IMR-90 (cell line): ENCODE measurements around the gene WASHC4. TPM values are rescaled to one million over a fixed set of nuclear protein-coding genes. Genes with fewer than 3 reads are reported as not detected.

Experiments
- ATAC-seq: fragments of 200-7000 bp; cut with Tn5 transposase; 2 replicates; pipeline ENCODE4 v1.9.1; 2020; ENCODE audit warnings: low read depth, mild to moderate bottlenecking, moderate library complexity
- BruUV-seq: library from RNA; stranded (reverse); fragments of 400-500 nt; replicated peaks from 2 replicates; lab custom pipeline; 2021; lab: Mats Ljungman, UMichigan
- CTCF ChIA-PET: fragments of 300-600 bp; formaldehyde crosslinking; extraction: SDS; loops from one replicate; lab custom pipeline; 2021; ENCODE audit warnings: antibody characterized with exemption; lab: Yijun Ruan, JAX
- POLR2A ChIA-PET: fragments of 300-600 bp; sonication (Branson Sonifier 250); formaldehyde crosslinking; loops from one replicate; lab custom pipeline; 2022; ENCODE audit warnings: antibody characterized with exemption; ENCODE audit not compliant: unreplicated experiment; lab: Charles Lee
- DNase-seq: peaks from one replicate; pipeline ENCODE4 v3.0.0; 2013
- H2AFZ ChIP-seq: replicated peaks from 2 replicates; pipeline ENCODE3; 2013; ENCODE audit warnings: low read length, mild to moderate bottlenecking; ENCODE audit not compliant: poor library complexity
- H2AK5ac ChIP-seq: 2 replicates; pipeline ENCODE4 v1.6.1; 2013; ENCODE audit warnings: low read depth, low read length, inconsistent platforms
- H2AK9ac ChIP-seq: replicated peaks from 2 replicates; pipeline ENCODE3; 2013; ENCODE audit warnings: mild to moderate bottlenecking, low read depth, low read length, moderate library complexity; ENCODE audit not compliant: poor library complexity
- H2BK120ac ChIP-seq: 2 replicates; pipeline ENCODE4 v1.6.1; 2013; ENCODE audit warnings: low read depth, low read length, inconsistent platforms
- H2BK15ac ChIP-seq: 3 replicates; pipeline ENCODE4 v1.6.1; 2013; ENCODE audit warnings: low read depth, low read length, inconsistent platforms
- H2BK20ac ChIP-seq: 2 replicates; pipeline ENCODE4 v1.6.1; 2013; ENCODE audit warnings: low read depth, mild to moderate bottlenecking, inconsistent platforms, low read length, moderate library complexity
- H2BK5ac ChIP-seq: 2 replicates; pipeline ENCODE4 v1.6.1; 2013; ENCODE audit warnings: mild to moderate bottlenecking, low read depth, low read length, inconsistent platforms; ENCODE audit not compliant: poor library complexity, severe bottlenecking
- H3K14ac ChIP-seq: replicated peaks from 2 replicates; pipeline ENCODE4 v1.6.1; 2013; ENCODE audit warnings: low read depth, low read length, inconsistent platforms
- H3K18ac ChIP-seq: 2 replicates; pipeline ENCODE4 v1.6.1; 2013; ENCODE audit warnings: low read depth, low read length, control low read depth
- H3K23ac ChIP-seq: 2 replicates; pipeline ENCODE4 v1.6.1; 2013; ENCODE audit warnings: low read depth, low read length, inconsistent platforms
- H3K27ac ChIP-seq: 2 replicates; pipeline ENCODE4 v1.5.1; 2013; ENCODE audit warnings: mild to moderate bottlenecking, control low read depth, low read length; ENCODE audit not compliant: insufficient read depth
- H3K27me3 ChIP-seq: 2 replicates; pipeline ENCODE4 v1.6.1; 2013; ENCODE audit warnings: low read length; ENCODE audit not compliant: control insufficient read depth, insufficient read depth
- H3K36me3 ChIP-seq: 2 replicates; pipeline ENCODE4 v1.6.1; 2013; ENCODE audit warnings: low read length, mixed read lengths; ENCODE audit not compliant: control insufficient read depth, insufficient read depth
- H3K4ac ChIP-seq: 2 replicates; pipeline ENCODE4 v1.6.1; 2013; ENCODE audit warnings: low read depth, low read length, inconsistent platforms
- H3K4me1 ChIP-seq: 2 replicates; pipeline ENCODE4 v1.6.1; 2013; ENCODE audit warnings: low read length, mixed read lengths; ENCODE audit not compliant: control insufficient read depth, insufficient read depth
- H3K4me2 ChIP-seq: 2 replicates; pipeline ENCODE4 v1.6.1; 2013; ENCODE audit warnings: low read depth, mild to moderate bottlenecking, control low read depth, low read length, moderate library complexity
- H3K4me3 ChIP-seq: 2 replicates; pipeline ENCODE4 v1.5.1; 2013; ENCODE audit warnings: low read depth, mild to moderate bottlenecking, control low read depth, low read length, moderate library complexity; ENCODE audit not compliant: insufficient read depth
- H3K56ac ChIP-seq: 2 replicates; pipeline ENCODE4 v1.6.1; 2013; ENCODE audit warnings: low read length, inconsistent platforms; ENCODE audit not compliant: insufficient read depth; ENCODE audit errors: extremely low read depth
- H3K79me1 ChIP-seq, 2 experiments: 2 replicates each; pipeline ENCODE4 v1.6.1; 2013; ENCODE audit warnings: low read length in 2 of 2, inconsistent platforms in 1 of 2, low read depth in 1 of 2
- H3K9ac ChIP-seq: 2 replicates; pipeline ENCODE4 v1.6.1; 2013; ENCODE audit warnings: low read depth, low read length, control low read depth
- H3K9me1 ChIP-seq: 2 replicates; pipeline ENCODE4 v1.6.1; 2013; ENCODE audit warnings: low read length, inconsistent platforms; ENCODE audit not compliant: insufficient read depth
- H3K9me3 ChIP-seq: 2 replicates; pipeline ENCODE4 v1.6.1; 2013; ENCODE audit warnings: low read length; ENCODE audit not compliant: control insufficient read depth, insufficient read depth
- H4K20me1 ChIP-seq: 2 replicates; pipeline ENCODE4 v1.6.1; 2013; ENCODE audit warnings: low read length, inconsistent platforms; ENCODE audit not compliant: insufficient read depth
- H4K5ac ChIP-seq: 2 replicates; pipeline ENCODE4 v1.6.1; 2013; ENCODE audit warnings: mild to moderate bottlenecking, low read depth, low read length, control low read depth
- H4K8ac ChIP-seq, 2 experiments: 2 replicates each; pipeline ENCODE4 v1.6.1; 2013; ENCODE audit warnings: low read depth in 2 of 2, low read length in 2 of 2, control low read depth in 1 of 2, inconsistent platforms in 1 of 2
- H4K91ac ChIP-seq: 2 replicates; pipeline ENCODE4 v1.6.1; 2013; ENCODE audit warnings: low read depth, low read length, inconsistent platforms; ENCODE audit not compliant: insufficient read depth
- BHLHE40 ChIP-seq: fragments of 150-350 bp; IDR thresholded peaks from 2 replicates; pipeline ENCODE4 v1.6.1; 2016; ENCODE audit warnings: mild to moderate bottlenecking, low read depth, low read length
- CEBPB ChIP-seq: IDR thresholded peaks from 2 replicates; pipeline ENCODE4 v1.6.1; 2012; ENCODE audit warnings: low read depth, low read length, improper control_type of control experiment
- CHD1 ChIP-seq: IDR thresholded peaks from 2 replicates; pipeline ENCODE4 v1.6.1; 2012; ENCODE audit warnings: low read depth, low read length, improper control_type of control experiment
- MAFK ChIP-seq: IDR thresholded peaks from 2 replicates; pipeline ENCODE4 v1.6.1; 2012; ENCODE audit warnings: low read depth, low read length, improper control_type of control experiment
- MAZ ChIP-seq: IDR thresholded peaks from 2 replicates; pipeline ENCODE4 v1.6.1; 2012; ENCODE audit warnings: low read depth, mild to moderate bottlenecking, low read length, improper control_type of control experiment, moderate library complexity, borderline replicate concordance
- MXI1 ChIP-seq: IDR thresholded peaks from 2 replicates; pipeline ENCODE4 v1.6.1; 2012; ENCODE audit warnings: low read depth, mild to moderate bottlenecking, low read length, moderate library complexity, borderline replicate concordance
- NFE2L2 ChIP-seq: fragments of 150-350 bp; IDR thresholded peaks from 2 replicates; pipeline ENCODE4 v1.6.1; 2016; ENCODE audit warnings: low read depth, mild to moderate bottlenecking, low read length
- RAD21 ChIP-seq: IDR thresholded peaks from 2 replicates; pipeline ENCODE4 v1.6.1; 2012; ENCODE audit warnings: low read length, improper control_type of control experiment
- RCOR1 ChIP-seq: IDR thresholded peaks from 2 replicates; pipeline ENCODE4 v1.6.1; 2012; ENCODE audit warnings: mild to moderate bottlenecking, low read length, improper control_type of control experiment; ENCODE audit not compliant: insufficient replicate concordance
- RFX5 ChIP-seq: IDR thresholded peaks from 2 replicates; pipeline ENCODE4 v1.8.0; 2012; ENCODE audit warnings: low read depth, mild to moderate bottlenecking, low read length, moderate library complexity
- WGBS, 2 experiments: methylation state at CpG; one replicate each; pipeline versions ENCODE4 v1.1.5 to v1.1.7; 2013; ENCODE audit warnings: missing lambda C conversion rate in 2 of 2; ENCODE audit not compliant: insufficient read length in 1 of 2; ENCODE audit errors: extremely low coverage in 2 of 2; 5-methylcytosine and 5-hydroxymethylcytosine counted together
- dilution Hi-C: fragments of 300-500 bp; cut with HindIII; formaldehyde crosslinking; loops from one replicate; pipeline ENCODE4 v1.14.3; 2018; ENCODE audit warnings: low sequenced_read_pairs; ENCODE audit not compliant: unreplicated experiment
- in situ Hi-C: fragments of 300-500 bp; cut with MboI; formaldehyde crosslinking; loops from 3 replicates; pipeline ENCODE4 v1.14.3; 2019; ENCODE audit warnings: low sequenced_read_pairs, inconsistent platforms, mixed read lengths
- intact Hi-C: fragments of 100-400 bp; cut with micrococcal nuclease; formaldehyde crosslinking; loops from 2 replicates; pipeline ENCODE4 v1.10.0; 2022
- polyA plus RNA-seq, 3 experiments: library from polyadenylated mRNA; depleted of rRNA; stranded (reverse); fragments of >200 nt; gene quantifications; 2 replicates each; pipeline ENCODE4 v1.2.3, GENCODE V29; 2012; ENCODE audit warnings: low replicate concordance in 1 of 3
- total RNA-seq: library from RNA; depleted of rRNA; stranded (reverse); fragments of >200 nt; gene quantifications from 2 replicates; pipeline ENCODE4 v1.2.3, GENCODE V29; 2012
- TF ChIP-seq, protein P1 (sequence below): fragments of 150-350 bp; IDR thresholded peaks from 2 replicates; pipeline ENCODE4 v1.6.1; 2016; ENCODE audit warnings: low read depth, mild to moderate bottlenecking, low read length, moderate library complexity, borderline replicate concordance
- TF ChIP-seq, protein P2 (sequence below): fragments of 150-350 bp; IDR thresholded peaks from 2 replicates; pipeline ENCODE4 v1.6.1; 2017; ENCODE audit warnings: mild to moderate bottlenecking, antibody characterized with exemption, low read length, low read depth

WASHC4 gene
- total and polyA plus RNA-seq, 2 of the 4 experiments (the other 2 are of a cell fraction) = 16.4 to 47.0 TPM

DNA sequence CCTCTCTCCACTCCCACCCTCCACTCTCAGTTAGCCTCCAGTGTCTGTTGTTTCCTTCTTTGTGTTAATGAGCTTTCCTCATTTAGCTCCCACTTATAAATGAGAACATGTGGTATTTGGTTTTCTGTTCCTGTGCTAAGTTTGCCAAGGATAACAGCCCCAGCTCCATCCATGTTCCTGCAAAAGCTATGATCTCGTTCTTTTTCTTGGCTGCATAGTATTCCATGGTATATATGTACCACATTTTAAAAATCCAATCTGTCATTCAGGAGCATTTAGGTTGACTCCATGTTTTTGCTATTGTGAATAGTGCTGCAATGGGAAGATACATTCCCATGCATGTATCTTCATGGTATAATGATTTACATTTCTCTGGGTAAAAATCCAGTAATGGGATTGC is 2.8 kb upstream of the WASHC4 start:
- Histone ChIP-seq H2AK5ac (no peak overlapping the region), H3K27ac (no peak overlapping the region), H2BK120ac (no peak overlapping the region), H4K20me1 (peaks cover 18% of the 10 kb centered on the region; the same call in 1 of the 2 replicates), H3K56ac (no peak overlapping the region), H3K27me3 (no peaks in the 10 kb centered on the region), H4K91ac (no peak overlapping the region), H2AK9ac (no peak overlapping the region), H3K79me1 (peaks cover 4 to 8% of the 10 kb centered on the region in 2 experiments; a peak in 3 of 4 replicates), H4K5ac (no peak overlapping the region), H3K36me3 (no peaks in the 10 kb centered on the region), H3K18ac (no peak overlapping the region), H2BK20ac (no peak overlapping the region), H3K4me1 (peaks cover 5% of the 10 kb centered on the region), H3K4me2 (no peak overlapping the region), H2BK15ac (no peak overlapping the region), H3K4ac (no peak overlapping the region), H3K9me1 (peaks cover 3% of the 10 kb centered on the region; the same call in 1 of the 2 replicates), H3K23ac (no peak overlapping the region), H2BK5ac (no peak overlapping the region), H2AFZ (no peak overlapping the region), H4K8ac (no peak overlapping the region), H3K9ac (no peak overlapping the region), H3K9me3 (no peaks in the 10 kb centered on the region), H3K14ac (no peak overlapping the region), H3K4me3 (no peak overlapping the region)
- CTCF ChIA-PET = no interaction called here
- DNase-seq (no peak), ATAC-seq (no peak)
- intact Hi-C loops (loop anchor here (10.0 kb wide), 1 partner anchor 720 kb away; no protein-coding TSS in a partner anchor), dilution Hi-C loops (no loop called here), in situ Hi-C loops (no loop called here)
- POLR2A ChIA-PET = no interaction called here
- BruUV-seq = no TSS peak
- WGBS, 2 experiments = no CpG with 5 or more reads among the region's 1 CpG
- no peak for TF ChIP-seq NFE2L2
- TF ChIP-seq MAZ = no peak
- TF ChIP-seq RCOR1 = no peak
- no peak for TF ChIP-seq MXI1
- TF ChIP-seq CEBPB = no peak
- TF ChIP-seq, protein P1, sequence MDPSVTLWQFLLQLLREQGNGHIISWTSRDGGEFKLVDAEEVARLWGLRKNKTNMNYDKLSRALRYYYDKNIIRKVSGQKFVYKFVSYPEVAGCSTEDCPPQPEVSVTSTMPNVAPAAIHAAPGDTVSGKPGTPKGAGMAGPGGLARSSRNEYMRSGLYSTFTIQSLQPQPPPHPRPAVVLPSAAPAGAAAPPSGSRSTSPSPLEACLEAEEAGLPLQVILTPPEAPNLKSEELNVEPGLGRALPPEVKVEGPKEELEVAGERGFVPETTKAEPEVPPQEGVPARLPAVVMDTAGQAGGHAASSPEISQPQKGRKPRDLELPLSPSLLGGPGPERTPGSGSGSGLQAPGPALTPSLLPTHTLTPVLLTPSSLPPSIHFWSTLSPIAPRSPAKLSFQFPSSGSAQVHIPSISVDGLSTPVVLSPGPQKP = no peak
- no peak for TF ChIP-seq RFX5
- TF ChIP-seq MAFK = no peak
- TF ChIP-seq CHD1 = no peak
- TF ChIP-seq BHLHE40 = no peak
- no peak for TF ChIP-seq RAD21
- TF ChIP-seq, protein P2, sequence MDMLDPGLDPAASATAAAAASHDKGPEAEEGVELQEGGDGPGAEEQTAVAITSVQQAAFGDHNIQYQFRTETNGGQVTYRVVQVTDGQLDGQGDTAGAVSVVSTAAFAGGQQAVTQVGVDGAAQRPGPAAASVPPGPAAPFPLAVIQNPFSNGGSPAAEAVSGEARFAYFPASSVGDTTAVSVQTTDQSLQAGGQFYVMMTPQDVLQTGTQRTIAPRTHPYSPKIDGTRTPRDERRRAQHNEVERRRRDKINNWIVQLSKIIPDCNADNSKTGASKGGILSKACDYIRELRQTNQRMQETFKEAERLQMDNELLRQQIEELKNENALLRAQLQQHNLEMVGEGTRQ = no peak
